H1 (cell line): ENCODE results near the gene JAKMIP3. TPM values are rescaled to one million over a fixed set of nuclear protein-coding genes. Genes with fewer than 3 reads are reported as not detected.

Experiments used
- MAX ChIP-seq: IDR thresholded peaks from 2 replicates; pipeline ENCODE4 v1.6.1; 2012; ENCODE audit warnings: inconsistent platforms
- polyA plus RNA-seq, 7 experiments: library from polyadenylated mRNA; depleted of rRNA in 3 of 7; stranded (reverse) in 5 of 7; unstranded in 2 of 7; fragments of >200 nt in 5 of 7; fragments of 200-250 nt in 2 of 7; gene quantifications; 1 replicate in 5 of 7; 2 replicates in 1 of 7; 4 replicates in 1 of 7; pipeline versions ENCODE4 v1.2.1 to v1.2.3, GENCODE V29; 2011 to 2013; ENCODE audit warnings: missing spikeins in 2 of 7, mixed read lengths in 2 of 7
- total RNA-seq: library from RNA; stranded (reverse); fragmentation: NEBNext Ultra II Directional; extraction: Animal tissue kit (Norgen Biotek cat#: 25700); gene quantifications from 2 replicates; pipeline ENCODE4 v1.2.1, GENCODE V29; 2021

The JAKMIP3 gene
- total and polyA plus RNA-seq, 2 of the 8 experiments (the other 6 are each of a cell fraction or from before 2014, with no cell fraction given), result 0.83 to 0.91 TPM

DNA sequence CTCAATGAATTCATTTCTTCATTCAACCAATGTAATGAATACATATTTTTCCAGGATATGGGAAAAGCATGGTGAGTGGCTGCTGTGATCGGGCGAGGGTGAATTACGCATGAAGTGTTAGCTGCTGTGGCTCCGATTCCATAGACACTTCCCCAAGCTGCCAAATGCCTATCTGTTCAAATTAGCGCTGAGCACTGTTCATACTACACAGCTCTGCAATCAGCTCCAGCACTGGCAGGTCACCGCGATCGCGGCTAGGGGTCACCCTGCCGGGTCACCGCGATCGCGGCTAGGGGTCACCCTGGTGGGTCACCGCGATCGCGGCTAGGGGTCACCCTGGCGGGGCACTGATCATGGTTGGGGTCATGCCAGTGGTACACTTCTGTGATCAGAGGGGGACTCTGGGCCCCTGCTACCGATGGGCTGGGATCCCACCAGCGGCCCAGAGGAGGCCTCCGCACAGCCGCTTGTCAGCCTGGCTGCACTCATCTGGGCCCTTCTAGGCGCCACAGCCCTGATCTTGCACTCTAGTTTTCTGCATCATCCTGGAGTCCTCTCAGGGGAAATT lies 49.3 kb downstream of the JAKMIP3 start (continued):
- TF ChIP-seq MAX, result no peak

Other genes starting within 250 kb of the JAKMIP3 start
- gene PPP2R2D, start 164.9 kb upstream of the JAKMIP3 start, total RNA-seq, result 32.8 and 34.1 TPM in 2 replicates
- 22.8 and 25.4 TPM in 2 replicates for gene PPP2R2D, start 164.9 kb upstream of the JAKMIP3 start, polyA plus RNA-seq (2011; rRNA removed)
- gene BNIP3, start 84.0 kb upstream of the JAKMIP3 start, total RNA-seq, result 25.8 and 26.4 TPM in 2 replicates
- 58.9 and 75.1 TPM in 2 replicates for gene BNIP3, start 84.0 kb upstream of the JAKMIP3 start, polyA plus RNA-seq (2011; rRNA removed)
- gene DPYSL4, start 121.0 kb downstream of the JAKMIP3 start, total RNA-seq, result 15.2 and 16.4 TPM in 2 replicates
- 12.9 and 21.6 TPM in 2 replicates for gene DPYSL4, start 121.0 kb downstream of the JAKMIP3 start, polyA plus RNA-seq (2011; rRNA removed)
- 15.6 and 17.3 TPM in 2 replicates for gene STK32C, start 242.0 kb downstream of the JAKMIP3 start, total RNA-seq
- 10.6 and 18.1 TPM in 2 replicates for gene STK32C, start 242.0 kb downstream of the JAKMIP3 start, polyA plus RNA-seq (2011; rRNA removed)